Panc1 (cell line): ENCODE measurements around the gene KATNAL1.

Experiments used
- CTCF ChIP-seq: fragments of 450-650 bp; IDR thresholded peaks from 2 replicates; pipeline ENCODE4 v1.5.1; 2017; ENCODE audit warnings: mild to moderate bottlenecking
- TF ChIP-seq, protein P1 (sequence below), 2 experiments: IDR thresholded peaks; 2 replicates each; pipeline ENCODE4 v1.6.1; 2011 to 2012; ENCODE audit warnings: low read depth in 2 of 2, control low read depth in 1 of 2, low read length in 1 of 2, mild to moderate bottlenecking in 1 of 2, moderate library complexity in 1 of 2; ENCODE audit not compliant: insufficient read depth in 1 of 2

GRCh38 chr13:30314562-30314961 is 7.2 kb upstream of the KATNAL1 start:
- TF ChIP-seq CTCF: no peak
- TF ChIP-seq, protein P1, sequence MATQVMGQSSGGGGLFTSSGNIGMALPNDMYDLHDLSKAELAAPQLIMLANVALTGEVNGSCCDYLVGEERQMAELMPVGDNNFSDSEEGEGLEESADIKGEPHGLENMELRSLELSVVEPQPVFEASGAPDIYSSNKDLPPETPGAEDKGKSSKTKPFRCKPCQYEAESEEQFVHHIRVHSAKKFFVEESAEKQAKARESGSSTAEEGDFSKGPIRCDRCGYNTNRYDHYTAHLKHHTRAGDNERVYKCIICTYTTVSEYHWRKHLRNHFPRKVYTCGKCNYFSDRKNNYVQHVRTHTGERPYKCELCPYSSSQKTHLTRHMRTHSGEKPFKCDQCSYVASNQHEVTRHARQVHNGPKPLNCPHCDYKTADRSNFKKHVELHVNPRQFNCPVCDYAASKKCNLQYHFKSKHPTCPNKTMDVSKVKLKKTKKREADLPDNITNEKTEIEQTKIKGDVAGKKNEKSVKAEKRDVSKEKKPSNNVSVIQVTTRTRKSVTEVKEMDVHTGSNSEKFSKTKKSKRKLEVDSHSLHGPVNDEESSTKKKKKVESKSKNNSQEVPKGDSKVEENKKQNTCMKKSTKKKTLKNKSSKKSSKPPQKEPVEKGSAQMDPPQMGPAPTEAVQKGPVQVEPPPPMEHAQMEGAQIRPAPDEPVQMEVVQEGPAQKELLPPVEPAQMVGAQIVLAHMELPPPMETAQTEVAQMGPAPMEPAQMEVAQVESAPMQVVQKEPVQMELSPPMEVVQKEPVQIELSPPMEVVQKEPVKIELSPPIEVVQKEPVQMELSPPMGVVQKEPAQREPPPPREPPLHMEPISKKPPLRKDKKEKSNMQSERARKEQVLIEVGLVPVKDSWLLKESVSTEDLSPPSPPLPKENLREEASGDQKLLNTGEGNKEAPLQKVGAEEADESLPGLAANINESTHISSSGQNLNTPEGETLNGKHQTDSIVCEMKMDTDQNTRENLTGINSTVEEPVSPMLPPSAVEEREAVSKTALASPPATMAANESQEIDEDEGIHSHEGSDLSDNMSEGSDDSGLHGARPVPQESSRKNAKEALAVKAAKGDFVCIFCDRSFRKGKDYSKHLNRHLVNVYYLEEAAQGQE (IDR thresholded peaks at IDR 0.05; ENCODE audit: insufficient read depth in 1 of 2, low read depth in 2 of 2, low read length in 1 of 2): no peak
